Stimulated activated CD8-positive, alpha-beta memory T cell treated with anti-CD3 and anti-CD28 coated beads, Interleukin-4, amount 100 ng/mL, for 4 hours (primary cell): ENCODE results near the gene DACT2.
"Not testable (repeated sequence)": the region's sequence is repeated elsewhere in the genome, so short reads cannot be mapped to it uniquely, and the experiment has no call there.

Experiments used
- DNase-seq, 2 donors: peaks; one replicate each; pipeline ENCODE4 v3.0.0-alpha.2; 2020; ENCODE audit warnings: low read depth in 2 of 2, low spot score in 1 of 2

The DACT2 gene, protein sequence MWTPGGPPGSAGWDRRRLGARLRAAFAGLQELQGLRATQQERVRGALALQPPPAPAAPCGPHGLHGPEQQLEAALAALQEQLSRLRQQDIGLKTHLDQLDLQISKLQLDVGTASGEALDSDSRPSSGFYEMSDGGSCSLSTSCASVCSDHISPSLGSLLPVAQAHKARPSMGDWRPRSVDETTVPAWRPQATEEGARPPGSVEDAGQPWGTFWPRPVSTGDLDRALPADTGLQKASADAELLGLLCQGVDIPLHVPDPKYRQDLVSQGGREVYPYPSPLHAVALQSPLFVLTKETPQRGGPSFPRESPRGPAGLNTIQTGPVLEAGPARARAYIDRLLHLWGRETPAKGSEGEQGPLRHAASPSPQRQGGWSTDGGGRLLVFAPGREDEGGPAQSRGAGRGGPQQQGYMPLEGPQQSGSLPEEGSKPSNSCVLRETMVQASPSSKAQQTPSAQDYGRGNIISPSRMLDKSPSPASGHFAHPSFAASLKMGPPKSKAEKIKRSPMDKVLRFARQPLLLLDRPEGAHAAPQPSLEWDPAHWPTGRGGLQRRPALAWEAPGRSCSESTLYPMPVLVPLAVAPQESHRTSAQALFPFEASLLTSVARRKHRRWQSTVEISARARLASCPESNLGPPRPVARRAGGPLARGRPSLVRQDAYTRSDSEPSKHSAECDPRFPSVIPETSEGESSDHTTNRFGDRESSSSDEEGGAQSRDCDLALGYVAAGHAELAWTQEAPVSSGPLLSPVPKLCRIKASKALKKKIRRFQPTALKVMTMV

DNA sequence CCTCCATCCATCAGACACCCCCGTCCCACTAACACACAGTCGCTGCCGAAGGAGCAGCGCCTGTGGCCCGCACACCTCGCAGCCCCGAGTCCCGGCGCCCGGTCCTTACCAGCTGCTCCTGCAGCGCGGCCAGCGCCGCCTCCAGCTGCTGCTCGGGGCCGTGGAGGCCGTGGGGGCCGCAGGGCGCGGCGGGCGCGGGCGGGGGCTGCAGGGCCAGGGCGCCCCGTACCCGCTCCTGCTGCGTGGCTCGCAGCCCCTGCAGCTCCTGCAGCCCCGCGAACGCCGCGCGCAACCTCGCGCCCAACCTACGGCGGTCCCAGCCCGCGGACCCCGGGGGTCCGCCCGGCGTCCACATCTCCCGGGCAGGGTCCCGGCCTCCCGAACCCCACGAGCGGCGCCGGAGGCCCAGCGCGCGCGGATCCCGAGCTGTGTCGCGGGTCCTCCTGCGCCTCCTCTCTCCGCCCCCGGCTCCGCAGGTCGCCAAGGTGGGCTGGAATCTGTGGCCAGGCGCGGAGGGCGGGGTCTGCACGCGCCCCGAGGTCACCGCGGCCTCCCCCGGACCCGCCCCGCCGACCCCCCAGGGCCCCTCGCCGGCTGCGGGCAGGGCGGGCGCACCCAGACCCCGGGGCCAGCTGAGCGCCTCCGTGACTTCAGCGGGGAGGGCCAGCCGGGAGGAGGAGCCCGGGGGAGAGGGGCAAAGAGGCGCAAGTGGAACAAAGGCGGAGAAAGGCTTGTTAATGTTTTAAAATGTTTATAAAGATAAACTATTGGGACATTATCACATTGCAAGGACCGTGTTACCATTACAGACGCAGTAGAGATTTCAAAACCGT is at the start of gene DACT2:
Gene DACT2 (minus strand): TSS at position 499 of the 833 bp plus-strand sequence. CDS start 144 bp downstream, at position 355.
- DNase-seq = no peak

DNA sequence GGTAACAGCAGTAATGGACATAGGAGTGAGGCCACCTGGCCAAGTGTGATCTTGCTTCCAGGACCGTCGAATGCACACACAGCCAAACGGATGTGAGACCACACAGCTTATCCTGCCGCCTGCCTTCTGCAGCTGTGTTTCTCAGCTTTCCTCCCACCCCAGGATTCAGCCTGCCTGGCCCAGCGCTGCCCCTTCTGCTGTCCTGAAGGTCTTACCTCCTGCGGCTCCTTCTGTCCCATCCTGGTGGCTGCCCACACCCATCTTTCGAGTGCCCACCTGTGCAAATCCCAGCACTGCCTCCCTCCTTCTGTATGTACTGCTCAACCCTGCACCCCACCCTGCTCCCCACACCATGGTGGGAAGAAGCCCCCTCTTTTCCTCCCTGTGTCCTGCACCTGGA is 49.4 kb upstream of the DACT2 start:
- DNase-seq = no peak

DNA sequence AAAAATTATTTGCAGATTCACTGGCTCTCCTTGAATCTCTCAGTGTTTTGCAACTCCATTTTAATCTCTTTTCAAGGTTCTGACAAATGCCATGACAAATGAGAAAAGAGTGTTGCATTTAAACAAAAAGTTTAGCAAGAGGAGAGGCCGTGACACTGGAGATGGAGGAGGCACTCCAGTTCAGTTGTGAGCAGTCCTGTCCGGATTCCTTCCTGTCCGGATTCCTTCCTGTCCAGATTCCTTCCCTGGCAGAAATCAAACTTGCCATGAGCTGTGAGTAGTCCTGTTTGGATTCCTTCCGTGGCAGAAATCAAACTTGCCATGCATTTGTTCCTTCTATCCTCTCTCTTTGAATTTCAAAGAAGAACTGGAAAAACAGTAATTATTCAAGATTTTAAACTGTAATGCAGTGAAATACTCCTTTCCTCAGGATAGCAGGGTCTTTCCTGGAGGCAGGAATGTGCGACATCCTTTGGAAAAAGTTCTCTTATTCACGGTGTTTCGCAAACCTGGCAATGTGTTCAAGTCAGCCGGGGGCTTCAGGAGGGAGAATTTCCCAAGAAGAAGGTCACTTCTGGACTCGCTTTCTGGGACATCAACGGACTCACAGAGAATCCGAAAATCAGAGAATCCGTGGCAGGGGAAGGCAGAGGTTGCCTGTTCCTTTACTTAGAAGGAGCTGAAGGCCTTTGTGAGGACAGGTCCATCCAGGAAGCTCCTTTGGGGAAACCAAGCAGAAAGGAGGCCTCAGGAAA is 48.7 kb upstream of the DACT2 start:
- DNase-seq = no peak

DNA sequence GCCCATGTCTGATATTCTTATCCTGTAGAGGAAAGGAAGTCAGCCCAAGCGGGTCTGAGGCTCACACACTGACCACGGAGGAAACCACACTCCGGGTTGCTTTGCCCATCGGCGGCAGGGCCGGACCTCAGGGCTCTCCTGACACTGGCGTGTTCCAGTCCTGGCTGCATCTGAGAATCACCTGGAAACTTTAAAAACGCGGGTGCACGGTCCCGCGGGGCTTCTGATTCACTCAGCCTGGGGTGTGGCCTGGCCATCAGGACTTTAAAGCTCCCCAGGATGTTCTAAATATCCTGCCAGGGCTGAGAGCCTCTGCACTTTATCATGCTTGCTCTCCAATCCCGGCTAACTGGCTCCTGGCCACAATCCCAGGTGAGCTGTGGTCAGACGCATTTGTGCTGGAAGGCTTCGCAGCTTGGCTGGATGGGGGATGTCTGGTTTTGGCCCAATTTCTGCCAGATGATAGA is 47.7 kb upstream of the DACT2 start:
- DNase-seq = no peak

DNA sequence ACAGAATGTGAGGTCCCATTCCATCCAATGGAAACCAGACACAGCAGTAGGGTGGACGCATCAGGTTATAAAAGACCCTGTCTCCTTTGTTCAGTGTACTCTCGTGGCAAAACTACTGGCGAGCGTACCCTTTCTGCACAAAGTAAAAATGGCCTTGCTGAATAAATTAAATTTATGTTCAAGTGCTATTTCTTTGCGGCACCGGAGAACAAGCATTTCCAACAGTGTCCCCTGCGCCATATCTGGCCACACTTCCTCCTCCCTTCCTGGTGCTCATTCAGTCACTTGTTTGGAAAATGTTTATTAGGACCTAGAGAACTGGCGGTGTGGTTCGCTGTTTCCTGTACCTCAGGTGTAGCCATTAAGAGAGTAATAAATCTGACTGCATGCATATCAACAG is 46.9 kb upstream of the DACT2 start:
- no peak for DNase-seq

DNA sequence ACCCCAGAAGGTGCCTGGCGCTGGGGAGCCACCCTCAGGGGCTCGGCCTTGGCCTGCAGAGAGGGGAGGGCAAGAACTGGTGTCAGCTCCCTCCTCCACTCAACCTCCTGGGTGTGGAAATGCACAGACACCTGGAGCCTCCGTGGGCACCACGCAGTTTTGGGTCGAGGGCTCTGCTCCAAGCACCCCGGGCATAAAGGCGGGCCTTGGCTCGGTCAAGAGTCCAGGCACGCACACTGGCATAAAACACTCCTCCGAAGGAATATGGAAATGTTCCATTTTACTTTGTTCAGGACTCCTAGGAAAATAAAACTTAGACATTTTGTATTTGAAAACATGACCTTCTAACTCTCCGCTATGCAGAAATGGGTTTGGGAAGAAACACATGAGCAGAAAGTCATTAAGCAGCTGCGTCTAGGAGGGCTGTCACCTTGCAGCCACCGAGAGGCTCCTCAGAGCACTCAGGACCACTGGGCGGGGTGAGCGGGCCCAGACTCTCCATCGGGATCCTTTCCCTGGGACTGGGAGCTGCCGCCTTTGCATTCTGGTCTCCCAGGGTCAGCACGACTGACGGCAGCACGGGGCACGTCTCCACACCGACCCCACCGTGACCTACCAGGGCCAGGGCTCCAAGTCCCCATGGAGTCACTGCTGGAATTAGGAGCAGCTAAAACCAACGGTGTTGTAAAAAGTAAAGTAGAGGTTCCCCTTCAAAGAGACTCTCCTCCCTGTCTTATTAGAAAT is 46.0 kb upstream of the DACT2 start:
- DNase-seq = no peak

DNA sequence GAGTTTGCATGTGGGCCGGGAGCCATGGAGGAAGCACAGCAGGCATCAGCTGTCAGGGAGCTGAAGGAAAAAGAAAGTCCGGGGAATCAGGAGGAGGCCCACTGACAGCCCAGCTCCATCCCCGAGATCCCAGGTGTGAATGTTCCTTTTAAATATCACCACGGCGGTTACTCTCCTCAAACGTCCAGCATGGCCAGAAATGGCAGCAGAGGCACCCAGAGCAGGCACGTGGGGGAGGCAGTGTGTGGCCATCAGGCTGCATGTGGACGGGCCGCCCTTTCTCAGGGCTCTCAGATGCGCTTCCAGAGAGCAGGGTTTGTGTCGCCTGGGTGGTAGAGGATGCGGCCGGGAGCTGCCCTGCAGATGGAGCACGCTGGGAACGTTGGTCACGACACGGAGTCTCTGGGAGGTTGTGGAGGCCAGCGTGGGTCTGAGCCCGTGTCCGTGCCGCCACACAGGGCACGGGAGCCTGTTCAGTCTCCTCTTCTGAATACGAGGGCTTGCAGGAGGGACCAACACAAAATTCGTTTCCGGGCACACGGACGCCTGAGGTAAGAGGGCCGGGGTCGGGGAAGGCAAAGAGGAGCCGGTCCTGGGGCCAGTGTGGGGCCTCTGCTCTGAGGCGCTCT is 45.3 kb upstream of the DACT2 start:
- DNase-seq = no peak

DNA sequence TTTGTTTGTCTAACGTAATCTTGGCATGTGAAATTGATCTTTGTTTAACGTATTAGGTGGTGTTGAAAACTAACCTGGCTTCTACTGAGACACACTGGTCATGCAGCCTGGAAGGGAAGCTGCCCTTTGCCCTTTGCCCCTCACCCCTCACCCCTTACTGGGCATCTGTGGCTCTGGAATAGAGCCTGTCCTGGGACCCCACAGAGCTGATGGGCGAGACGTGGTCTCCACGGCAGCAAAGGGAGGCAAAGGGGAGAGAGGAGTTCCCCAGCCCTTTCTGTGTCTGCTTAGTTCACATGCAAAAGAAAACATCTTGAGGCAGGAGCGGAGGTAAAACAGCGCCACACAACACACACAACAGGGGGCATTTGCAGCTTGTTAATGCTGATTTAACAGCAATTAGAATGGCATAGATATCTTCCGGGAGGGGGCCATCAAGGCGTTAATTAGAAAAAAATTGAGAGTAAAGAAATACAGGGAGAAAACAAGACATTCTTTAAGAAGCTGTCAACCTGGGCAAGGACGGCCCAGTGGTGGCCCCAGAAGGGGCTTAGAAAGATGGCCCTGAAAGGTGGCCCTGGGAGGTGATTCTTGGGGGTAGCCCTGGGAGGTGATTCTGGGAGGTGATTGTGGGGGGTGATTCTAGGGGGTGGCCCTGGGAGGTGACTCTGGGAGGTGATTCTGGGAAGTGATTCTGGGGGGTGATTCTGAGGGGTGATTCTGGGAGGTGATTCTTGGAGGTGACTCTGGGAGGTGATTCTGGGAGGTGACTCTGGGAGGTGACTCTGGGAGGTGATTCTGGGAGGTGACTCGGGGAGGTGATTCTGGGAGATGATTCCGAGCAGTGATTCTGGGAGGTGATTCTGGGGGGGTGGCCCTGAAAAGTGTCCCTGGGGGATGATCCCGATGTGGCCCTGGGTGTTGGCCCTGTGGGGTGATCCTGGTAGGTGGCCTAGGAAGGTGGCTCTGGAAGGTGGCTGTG is 44.5 kb upstream of the DACT2 start:
- no peak for DNase-seq

DNA sequence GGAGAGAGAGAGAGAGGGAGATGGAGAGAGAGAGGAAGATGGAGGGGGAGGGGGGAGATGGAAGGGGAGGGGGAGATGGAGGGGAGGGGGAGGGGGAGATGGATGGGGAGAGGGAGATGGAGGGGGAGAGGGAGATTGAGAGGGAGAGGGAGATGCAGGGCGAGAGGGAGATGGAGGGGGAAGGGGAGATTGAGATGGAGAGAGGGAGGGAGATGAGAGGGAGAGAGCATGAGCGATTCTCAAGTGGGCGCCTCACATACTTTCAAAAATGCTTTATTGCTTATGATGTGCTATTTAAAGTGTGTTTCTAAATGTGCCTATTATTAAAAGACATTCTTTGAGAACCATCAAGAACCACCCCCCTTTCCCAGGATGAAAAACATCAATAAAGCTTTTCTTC is 43.7 kb upstream of the DACT2 start:
- no peak for DNase-seq

DNA sequence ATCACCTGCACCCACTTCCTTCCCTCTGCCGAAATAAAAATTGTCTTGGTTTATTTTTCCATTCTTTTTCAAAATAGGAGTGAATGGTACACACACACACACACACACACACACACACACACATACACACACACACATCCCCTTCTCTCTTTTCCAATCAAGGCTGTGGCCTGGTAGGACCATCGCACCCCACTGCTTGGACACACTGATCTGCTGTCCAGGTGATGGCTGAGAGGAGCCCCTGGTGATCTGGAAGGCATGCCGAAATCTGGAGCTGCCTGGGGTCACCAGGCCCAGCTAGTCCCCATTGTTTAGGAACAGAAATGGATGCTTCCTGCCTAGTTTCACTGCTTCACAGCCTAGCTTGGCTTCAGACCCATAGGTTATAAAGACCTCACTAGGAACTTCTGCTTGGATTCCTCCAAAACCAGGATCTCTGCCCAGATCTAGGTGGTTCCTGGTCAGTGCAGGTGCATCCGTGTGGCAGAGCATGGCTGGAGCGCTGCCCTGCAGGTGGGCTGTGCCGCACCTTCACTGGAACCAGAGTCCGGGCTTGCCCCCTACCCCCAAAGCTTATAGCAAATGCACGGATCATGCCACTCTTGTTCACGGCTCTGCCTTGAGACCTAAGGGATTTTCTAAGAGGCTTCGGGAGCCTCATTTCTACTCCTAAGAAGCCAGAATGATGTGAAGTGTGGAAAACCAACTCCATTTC is 42.9 kb upstream of the DACT2 start:
- no peak for DNase-seq

DNA sequence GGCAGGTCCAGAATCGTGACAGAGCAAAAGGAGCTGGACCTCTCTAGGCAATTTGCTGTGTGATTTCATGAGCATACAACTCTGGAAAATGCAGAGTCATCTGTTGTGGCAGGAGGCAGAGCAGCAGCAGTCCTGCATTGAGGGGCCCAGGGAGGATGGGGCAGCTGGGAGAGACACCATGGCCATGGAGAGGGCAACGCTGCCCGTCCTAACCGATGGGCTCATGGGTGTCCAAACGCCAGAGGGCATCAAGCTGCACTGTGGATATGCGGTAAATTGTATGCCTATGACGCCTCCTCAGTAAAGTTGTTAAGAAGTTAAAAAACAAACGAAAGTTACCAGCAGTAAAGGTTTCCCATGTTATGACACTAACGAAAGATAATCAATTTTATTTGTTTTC is 42.2 kb upstream of the DACT2 start:
- DNase-seq = no peak

DNA sequence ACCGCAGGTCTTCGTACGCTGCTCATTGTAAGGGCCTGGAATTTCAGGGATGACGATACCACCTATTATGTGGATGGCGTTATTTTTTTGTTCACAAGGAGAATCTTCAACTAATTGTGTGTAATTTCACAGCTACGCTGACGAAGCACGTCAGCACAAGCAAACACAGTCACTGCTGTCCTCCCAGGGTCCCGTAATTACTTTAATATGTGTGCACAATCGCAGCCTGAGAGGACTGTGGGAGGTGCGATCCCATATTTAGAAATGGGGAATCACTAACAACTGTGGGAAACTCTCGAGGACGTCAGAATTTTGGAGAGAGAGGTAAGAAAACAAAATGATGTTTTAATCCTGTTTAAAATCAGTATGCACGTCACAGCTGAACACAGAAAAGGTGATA is 40.2 kb upstream of the DACT2 start:
- no peak for DNase-seq

DNA sequence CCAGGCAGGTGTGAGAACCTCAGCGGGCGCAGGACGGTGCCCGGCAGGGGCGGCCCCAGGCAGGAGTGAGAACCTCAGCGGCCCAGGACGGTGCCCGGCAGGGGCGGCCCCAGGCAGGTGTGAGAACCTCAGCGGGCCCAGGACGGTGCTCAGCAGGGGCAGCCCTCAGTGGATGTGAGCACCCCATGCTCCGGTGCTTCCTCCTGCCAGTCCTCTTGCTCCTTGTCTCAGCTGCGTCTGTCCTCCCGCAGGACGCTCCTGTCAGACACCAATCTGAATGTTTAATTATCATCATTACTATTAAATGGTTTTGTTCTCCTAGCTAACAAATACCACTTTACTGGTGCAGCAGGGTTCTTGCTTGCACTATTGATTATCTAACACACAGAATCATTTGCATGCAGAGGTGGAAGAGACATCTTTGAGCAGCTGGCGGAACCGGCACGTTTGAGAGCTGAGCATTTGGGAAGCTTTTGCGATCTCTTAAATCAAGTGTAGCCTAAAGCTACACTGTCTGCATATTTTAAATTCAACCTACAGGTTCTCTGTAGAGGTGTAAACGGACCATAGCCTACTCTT is 39.4 kb upstream of the DACT2 start:
- DNase-seq = no peak

DNA sequence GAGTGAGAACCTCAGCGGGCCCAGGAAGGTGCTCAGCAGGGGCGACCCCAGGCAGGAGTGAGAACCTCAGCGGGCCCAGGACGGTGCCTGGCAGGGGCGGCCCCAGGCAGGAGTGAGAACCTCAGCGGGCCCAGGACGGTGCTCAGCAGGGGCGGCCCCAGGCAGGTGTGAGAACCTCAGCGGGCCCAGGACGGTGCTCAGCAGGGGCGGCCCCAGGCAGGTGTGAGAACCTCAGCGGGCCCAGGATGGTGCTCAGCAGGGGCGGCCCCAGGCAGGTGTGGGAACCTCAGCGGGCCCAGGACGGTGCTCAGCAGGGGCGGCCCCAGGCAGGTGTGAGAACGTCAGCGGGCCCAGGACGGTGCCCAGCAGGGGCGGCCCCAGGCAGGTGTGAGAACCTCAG is 37.3 kb upstream of the DACT2 start:
- DNase-seq = not testable (repeated sequence)

DNA sequence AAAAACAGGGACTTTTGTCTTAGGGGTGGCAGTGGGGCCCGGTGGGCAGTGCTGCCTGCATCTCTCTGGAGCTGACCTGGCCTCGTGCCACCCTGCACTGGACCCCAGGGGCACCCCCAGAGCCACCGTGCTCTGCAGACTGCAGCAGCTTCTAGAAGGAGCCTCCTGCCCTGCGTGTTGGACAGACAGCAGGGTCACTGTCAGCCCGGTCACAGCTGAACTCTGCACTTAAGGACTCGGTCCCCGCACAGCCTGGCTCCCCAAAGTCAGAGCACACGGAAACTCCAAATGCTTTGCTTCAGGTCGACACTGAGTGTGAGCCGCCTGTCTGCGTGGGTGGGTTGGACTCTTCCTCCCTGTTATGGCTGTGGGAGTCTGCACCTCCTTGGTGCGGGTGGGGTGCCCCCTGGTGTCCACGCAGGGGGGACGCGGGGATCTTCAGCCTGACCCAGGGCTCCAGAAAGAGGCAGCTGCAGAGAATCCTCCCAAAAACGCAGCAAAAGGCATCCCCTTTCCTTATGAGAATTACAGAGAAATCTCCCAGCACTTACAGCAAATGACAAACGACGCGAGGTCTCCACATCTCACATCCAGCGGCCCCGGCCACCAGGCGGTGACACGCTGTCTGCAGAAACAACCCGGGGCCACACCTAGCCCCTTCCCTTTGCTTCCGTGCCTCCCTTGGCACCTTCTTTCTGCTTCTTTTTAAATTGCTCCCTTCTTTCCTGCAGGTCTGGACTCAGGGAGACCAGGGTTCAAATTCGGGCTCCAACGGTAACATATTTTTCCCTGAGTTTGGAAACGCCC is 36.3 kb upstream of the DACT2 start:
- DNase-seq = no peak

DNA sequence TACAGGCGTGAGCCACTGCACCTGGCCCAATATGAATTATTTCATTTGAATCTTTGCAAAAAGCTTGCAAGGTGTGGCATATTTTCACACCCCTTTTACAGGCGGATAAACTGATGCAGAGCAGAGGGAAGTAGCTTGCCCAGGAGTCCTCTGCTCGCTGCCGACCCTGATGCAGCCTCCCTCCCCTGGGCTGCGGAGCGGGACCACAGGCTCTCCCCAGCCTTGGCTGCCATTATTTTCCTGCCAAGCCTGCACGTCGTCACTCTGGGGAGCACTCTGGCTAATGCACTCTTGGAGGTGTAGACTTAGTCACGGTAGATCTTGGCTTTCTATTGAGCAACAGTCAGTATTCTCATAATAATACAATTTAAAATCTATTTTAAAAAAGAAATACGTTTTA is 34.8 kb upstream of the DACT2 start:
- no peak for DNase-seq

DNA sequence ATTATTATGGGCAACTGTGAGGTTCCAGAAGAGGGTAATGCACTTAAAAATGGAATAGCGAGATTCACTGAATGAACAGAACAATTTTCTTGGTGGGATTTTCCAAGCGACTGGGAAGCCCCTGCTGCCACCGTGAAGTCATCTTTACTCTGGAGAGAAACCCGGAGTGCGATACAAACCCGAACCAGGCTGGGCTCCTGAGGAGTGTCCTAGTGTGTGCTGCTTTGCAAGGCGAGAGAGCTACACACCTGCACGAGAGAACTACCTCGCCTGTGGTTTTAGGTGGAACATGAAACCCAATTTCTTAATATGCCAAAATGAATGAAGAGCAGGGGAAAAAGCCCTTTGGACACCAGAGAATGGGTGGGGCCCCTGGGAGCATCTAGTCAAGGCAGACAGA is 33.5 kb upstream of the DACT2 start:
- DNase-seq = no peak
